Suprapubic skin (tissue), 4 donors: ENCODE results near the gene CBFA2T3. TPM values are rescaled to one million over a fixed set of nuclear protein-coding genes. Genes with fewer than 3 reads are reported as not detected.

ENCODE experiments used
- DNase-seq, 2 donors: peaks; one replicate each; pipeline ENCODE4 v3.0.0-alpha.2; 2019; ENCODE audit warnings: low spot score in 2 of 2
- H3K27ac ChIP-seq: fragments of 200-600 bp; sonication (generic); one replicate; pipeline ENCODE4 v1.5.1; 2019
- H3K27me3 ChIP-seq: fragments of 200-600 bp; sonication (generic); one replicate; pipeline ENCODE4 v1.5.1; 2019
- H3K36me3 ChIP-seq: fragments of 200-600 bp; sonication (generic); one replicate; pipeline ENCODE4 v1.5.1; 2019
- H3K4me1 ChIP-seq: fragments of 200-600 bp; sonication (generic); one replicate; pipeline ENCODE4 v1.5.1; 2019
- H3K4me3 ChIP-seq: fragments of 200-600 bp; sonication (generic); one replicate; pipeline ENCODE4 v1.5.1; 2019; ENCODE audit warnings: mild to moderate bottlenecking
- H3K9me3 ChIP-seq: fragments of 200-600 bp; sonication (generic); one replicate; pipeline ENCODE4 v1.5.1; 2019
- CTCF ChIP-seq, 2 donors: fragments of 200-600 bp in 1 of 2; fragments of 450-650 bp in 1 of 2; sonication (generic) in 1 of 2; IDR thresholded peaks; one replicate each; pipeline ENCODE4 v1.5.1; 2016 to 2019; ENCODE audit warnings: antibody characterized with exemption in 2 of 2, mild to moderate bottlenecking in 1 of 2, moderate library complexity in 1 of 2
- EP300 ChIP-seq: sonication (generic); formaldehyde crosslinking; IDR thresholded peaks from one replicate; pipeline ENCODE4 v1.6.1; 2017; ENCODE audit warnings: antibody characterized with exemption
- POLR2A ChIP-seq, 2 donors: fragments of 450-650 bp; IDR thresholded peaks; one replicate each; pipeline ENCODE4 v1.6.1; 2017; ENCODE audit warnings: antibody characterized with exemption in 2 of 2, mild to moderate bottlenecking in 2 of 2, moderate library complexity in 2 of 2
- POLR2AphosphoS5 ChIP-seq, 3 donors: sonication (generic); formaldehyde crosslinking; IDR thresholded peaks; one replicate each; pipeline ENCODE4 v1.6.1; 2017; ENCODE audit warnings: antibody characterized with exemption in 3 of 3
- WGBS: methylation state at CpG from one replicate; pipeline ENCODE4 v1.1.5; 2018; 5-methylcytosine and 5-hydroxymethylcytosine counted together
- total RNA-seq, 4 donors: library from RNA; depleted of rRNA; stranded (reverse); fragments of >200 nt; gene quantifications; one replicate each; pipeline ENCODE4 v1.1.0, GENCODE V29; 2016

The CBFA2T3 gene
- total RNA-seq, 4 donors from 2014 or later: 1.5 to 6.6 (median 2.9) TPM

GRCh38 chr16:88872650-88873331 lies 104.2 kb downstream of the CBFA2T3 start:
- Histone ChIP-seq H3K9me3 (no peaks in the 10 kb centered on the region), H3K27ac (no peak overlapping the region), H3K36me3 (no peaks in the 10 kb centered on the region), H3K27me3 (peaks cover 15% of the 10 kb centered on the region), H3K4me3 (no peak overlapping the region), H3K4me1 (peaks cover 5% of the 10 kb centered on the region)
- 67% methylated on average over 14 of the region's 25 CpGs for WGBS
- TF ChIP-seq CTCF (IDR thresholded peaks at IDR 0.05) (no peak), EP300 (no peak), POLR2AphosphoS5 (IDR thresholded peaks at IDR 0.05) (no peak), POLR2A (IDR thresholded peaks at IDR 0.05) (no peak)
- no peak for DNase-seq

- TF ChIP-seq EP300: no peak
- no peak for TF ChIP-seq CTCF (IDR thresholded peaks at IDR 0.05)
- TF ChIP-seq POLR2AphosphoS5 (IDR thresholded peaks at IDR 0.05): no peak
- peaks cover 15% of the 10 kb centered on the region for H3K27me3 ChIP-seq
- no peaks in the 10 kb centered on the region for H3K36me3 ChIP-seq
- H3K4me1 ChIP-seq: peaks cover 5% of the 10 kb centered on the region
- H3K27ac ChIP-seq: no peak overlapping the region
- no peak overlapping the region for H3K4me3 ChIP-seq
- WGBS: 81% methylated on average over 12 of the region's 21 CpGs
- no peak for DNase-seq
- H3K9me3 ChIP-seq: no peaks in the 10 kb centered on the region
These were observed 105.1 kb downstream of the CBFA2T3 start for GRCh38 chr16:88871730-88872416.

GRCh38 chr16:88871349-88871702 lies 105.7 kb downstream of the CBFA2T3 start:
- H3K27ac ChIP-seq: no peak overlapping the region
- H3K4me1 ChIP-seq: peaks cover 5% of the 10 kb centered on the region
- DNase-seq: no peak
- peaks cover 15% of the 10 kb centered on the region for H3K27me3 ChIP-seq
- no peak for TF ChIP-seq CTCF (IDR thresholded peaks at IDR 0.05)
- no peak for TF ChIP-seq POLR2A (IDR thresholded peaks at IDR 0.05)
- no peak for TF ChIP-seq EP300
- TF ChIP-seq POLR2AphosphoS5 (IDR thresholded peaks at IDR 0.05): no peak
- no peaks in the 10 kb centered on the region for H3K36me3 ChIP-seq
- WGBS: 61% methylated on average over 6 of the region's 8 CpGs
- H3K4me3 ChIP-seq: peak overlapping the region; percentile 13
- no peaks in the 10 kb centered on the region for H3K9me3 ChIP-seq

GRCh38 chr16:88870608-88871348 lies 106.2 kb downstream of the CBFA2T3 start:
- Histone ChIP-seq H3K4me3 (peak overlapping the region; percentile 13), H3K36me3 (no peaks in the 10 kb centered on the region), H3K27me3 (peaks cover 15% of the 10 kb centered on the region), H3K4me1 (peaks cover 5% of the 10 kb centered on the region), H3K27ac (no peak overlapping the region), H3K9me3 (no peaks in the 10 kb centered on the region)
- DNase-seq: no peak
- TF ChIP-seq POLR2A (IDR thresholded peaks at IDR 0.05) (no peak), EP300 (no peak), CTCF (IDR thresholded peaks at IDR 0.05) (no peak), POLR2AphosphoS5 (IDR thresholded peaks at IDR 0.05) (no peak)
- 48% methylated on average over 34 of the region's 37 CpGs for WGBS

GRCh38 chr16:88869673-88869980 lies 107.4 kb downstream of the CBFA2T3 start:
- TF ChIP-seq POLR2AphosphoS5 (IDR thresholded peaks at IDR 0.05) (no peak), POLR2A (IDR thresholded peaks at IDR 0.05) (no peak), CTCF (IDR thresholded peaks at IDR 0.05) (no peak), EP300 (no peak)

More at GRCh38 chr16:88869673-88869980, 107.4 kb downstream of the CBFA2T3 start:
- no peak overlapping the region for H3K27ac ChIP-seq
- peaks cover 15% of the 10 kb centered on the region for H3K27me3 ChIP-seq
- no peak for DNase-seq
- H3K4me3 ChIP-seq: no peak overlapping the region
- no peaks in the 10 kb centered on the region for H3K9me3 ChIP-seq
- H3K36me3 ChIP-seq: no peaks in the 10 kb centered on the region
- peaks cover 5% of the 10 kb centered on the region for H3K4me1 ChIP-seq
- WGBS: 90% methylated on average over 8 of the region's 9 CpGs
